ENCODE measurements around the gene CAD. TPM values are rescaled to one million over a fixed set of nuclear protein-coding genes. Genes with fewer than 3 reads are reported as not detected.

CAD gene
- total RNA-seq, 1 donor from 2014 or later, result 28.2 TPM

DNA sequence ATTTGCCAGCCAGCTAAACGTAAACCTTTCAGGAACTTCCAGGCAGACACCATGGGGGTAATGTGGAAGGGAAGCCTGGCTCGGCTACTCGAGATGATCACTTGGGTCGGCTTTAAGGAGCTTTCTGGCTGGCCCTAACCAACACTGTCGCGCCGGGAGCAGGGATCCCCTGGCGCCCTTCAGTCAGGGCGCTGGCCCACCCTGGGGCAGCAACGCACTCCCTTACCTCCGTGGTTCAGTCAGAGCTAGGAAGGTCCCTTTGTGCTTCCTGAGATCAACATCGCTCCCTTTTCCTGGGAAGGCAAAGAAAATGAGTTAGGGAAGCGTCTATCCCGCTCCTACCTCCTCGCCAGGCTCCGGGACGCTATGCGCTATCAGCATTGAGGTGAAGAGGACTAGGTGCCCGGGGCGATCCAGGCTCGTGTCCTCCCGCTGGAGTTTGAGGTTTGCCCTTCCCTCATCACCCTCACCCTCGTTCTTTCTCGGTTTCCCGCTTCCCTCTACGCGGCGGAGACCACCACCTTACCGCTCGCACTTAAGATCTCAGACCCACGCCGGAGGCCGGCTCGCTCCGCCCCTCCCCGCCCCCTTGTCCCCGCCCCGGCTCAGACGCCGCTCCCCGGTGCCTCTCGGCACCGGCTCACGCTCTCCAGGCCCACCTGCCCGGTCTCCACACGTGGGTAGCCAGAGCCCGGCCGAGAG lies 5.8 kb upstream of the CAD start:
- H3K27me3 ChIP-seq (ENCODE audit: control insufficient read depth in 3 of 3, insufficient read depth in 3 of 3, low read length in 3 of 3), result no peaks in the 10 kb centered on the region
- H3K36me3 ChIP-seq (ENCODE audit: control insufficient read depth in 3 of 3, insufficient read depth in 3 of 3, low read length in 3 of 3), result peaks cover 32 to 46% (median 35%) of the 10 kb centered on the region in 3 donors
- no peaks in the 10 kb centered on the region for H3K9me3 ChIP-seq (ENCODE audit: control insufficient read depth in 3 of 3, low read length in 3 of 3)
- H3K27ac ChIP-seq (ENCODE audit: low read depth, low read length), result peak overlapping the region; percentile 98
- peak overlapping the region; percentile 88 to 96 (median 88) for H3K4me3 ChIP-seq (ENCODE audit: low read length in 3 of 3)
- H3K9ac ChIP-seq (ENCODE audit: low read depth in 1 of 3, low read length in 3 of 3), result peak overlapping the region; percentile 77 to 85 (median 80)
- peaks cover 16 to 21% (median 17%) of the 10 kb centered on the region in 3 donors for H3K4me1 ChIP-seq (ENCODE audit: control insufficient read depth in 3 of 3, insufficient read depth in 3 of 3, low read length in 3 of 3)

DNA sequence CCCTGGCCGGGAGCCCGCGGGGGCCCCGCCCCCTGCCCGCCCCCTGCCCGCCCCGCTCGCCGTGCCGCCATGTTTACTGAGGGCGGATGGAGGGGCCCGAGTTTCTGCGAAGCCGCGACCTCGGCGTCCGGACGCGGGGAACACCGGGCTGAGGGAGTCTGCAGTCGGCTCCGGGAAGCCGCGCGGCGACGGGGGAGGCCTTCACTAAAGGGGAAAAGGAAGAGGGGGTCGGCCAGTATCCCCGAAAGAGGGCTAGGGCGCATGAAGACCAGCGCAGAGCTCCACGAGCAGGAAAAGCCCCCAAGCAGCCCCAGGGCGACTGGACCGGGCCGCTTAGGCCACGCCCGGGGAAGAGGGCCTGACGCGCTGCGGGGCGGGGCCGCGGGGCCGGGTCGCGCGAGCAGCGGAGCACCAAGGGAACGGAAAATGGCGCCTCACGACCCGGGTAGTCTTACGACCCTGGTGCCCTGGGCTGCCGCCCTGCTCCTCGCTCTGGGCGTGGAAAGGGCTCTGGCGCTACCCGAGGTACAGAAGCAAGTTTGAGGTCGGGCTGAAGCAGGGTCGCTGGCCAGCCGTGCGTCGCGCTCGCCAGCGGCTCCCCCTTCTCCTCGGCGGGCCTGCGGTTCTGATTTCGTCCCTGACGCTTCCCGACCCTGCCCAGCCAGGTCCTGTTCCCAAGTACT lies 5.1 kb upstream of the CAD start, which contains the start of the genes ATRAID and SLC5A6:
ATRAID (plus strand) TSS at position 99 of the 683 bp plus-strand sequence; CDS start at position 427, 328 bp downstream.
SLC5A6 (minus strand) TSS at position 326 of the 683 bp plus-strand sequence. CDS start 4,618 bp downstream, outside the sequence.
- Histone ChIP-seq H3K4me3 (ENCODE audit: low read length in 3 of 3) (peak within 1 kb of the TSS; percentile 88 to 96 (median 89)), H3K9me3 (ENCODE audit: control insufficient read depth in 3 of 3, low read length in 3 of 3) (no peaks in the 10 kb centered on the region), H3K27me3 (ENCODE audit: control insufficient read depth in 3 of 3, insufficient read depth in 3 of 3, low read length in 3 of 3) (no peaks in the 10 kb centered on the region), H3K27ac (ENCODE audit: low read depth, low read length) (peak within 1 kb of the TSS; percentile 98), H3K9ac (ENCODE audit: low read depth in 1 of 3, low read length in 3 of 3) (peak within 1 kb of the TSS; percentile 97 to 100 (median 99)), H3K4me1 (ENCODE audit: control insufficient read depth in 3 of 3, insufficient read depth in 3 of 3, low read length in 3 of 3) (peaks cover 16 to 21% (median 17%) of the 10 kb centered on the region in 3 donors), H3K36me3 (ENCODE audit: control insufficient read depth in 3 of 3, insufficient read depth in 3 of 3, low read length in 3 of 3) (peaks cover 25 to 43% (median 32%) of the 10 kb centered on the region in 3 donors)

DNA sequence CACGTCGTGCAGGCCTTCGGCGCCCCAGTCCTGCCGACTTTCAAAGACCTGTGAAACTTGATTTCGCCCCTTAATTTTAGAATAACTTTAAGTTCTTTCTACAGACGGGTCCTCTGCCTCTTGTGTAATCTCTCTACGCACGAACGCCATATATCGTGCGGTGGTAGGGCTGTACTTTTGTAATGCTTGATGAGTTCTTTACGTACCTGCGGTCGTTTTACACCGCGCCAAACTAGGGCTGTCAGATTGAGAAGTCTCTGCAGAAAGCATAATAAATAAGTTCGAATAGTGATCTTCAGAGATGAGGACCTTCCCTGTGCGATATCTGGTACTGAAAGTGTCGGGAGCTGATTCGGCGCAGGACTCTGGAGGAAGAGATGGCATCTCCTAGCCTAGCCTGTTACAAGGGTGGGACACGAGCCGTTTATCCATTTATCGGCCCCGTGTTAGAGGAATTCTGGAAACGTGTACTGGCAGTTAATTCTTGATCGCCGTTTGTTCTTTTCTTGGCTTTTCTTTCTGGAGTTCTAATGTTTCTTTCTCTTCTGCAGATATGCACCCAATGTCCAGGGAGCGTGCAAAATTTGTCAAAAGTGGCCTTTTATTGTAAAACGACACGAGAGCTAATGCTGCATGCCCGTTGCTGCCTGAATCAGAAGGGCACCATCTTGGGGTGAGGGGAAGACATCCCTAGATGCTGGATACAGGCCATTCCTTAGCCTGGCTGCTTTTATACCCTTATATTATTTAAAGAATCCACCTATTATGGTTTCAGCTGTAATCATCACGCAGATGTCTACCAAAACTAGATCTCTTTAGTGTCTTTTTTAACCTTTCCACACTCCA lies 4.3 kb upstream of the CAD start:
- Histone ChIP-seq H3K27ac (ENCODE audit: low read depth, low read length) (peak overlapping the region; percentile 98), H3K36me3 (ENCODE audit: control insufficient read depth in 3 of 3, insufficient read depth in 3 of 3, low read length in 3 of 3) (peaks cover 17 to 36% (median 25%) of the 10 kb centered on the region in 3 donors), H3K9me3 (ENCODE audit: control insufficient read depth in 3 of 3, low read length in 3 of 3) (no peaks in the 10 kb centered on the region), H3K4me3 (ENCODE audit: low read length in 3 of 3) (peak overlapping the region; percentile 88 to 96 (median 89)), H3K27me3 (ENCODE audit: control insufficient read depth in 3 of 3, insufficient read depth in 3 of 3, low read length in 3 of 3) (no peaks in the 10 kb centered on the region), H3K4me1 (ENCODE audit: control insufficient read depth in 3 of 3, insufficient read depth in 3 of 3, low read length in 3 of 3) (peaks cover 17 to 27% (median 21%) of the 10 kb centered on the region in 3 donors), H3K9ac (ENCODE audit: low read depth in 1 of 3, low read length in 3 of 3) (peak overlapping the region; percentile 97 to 100 (median 99))

DNA sequence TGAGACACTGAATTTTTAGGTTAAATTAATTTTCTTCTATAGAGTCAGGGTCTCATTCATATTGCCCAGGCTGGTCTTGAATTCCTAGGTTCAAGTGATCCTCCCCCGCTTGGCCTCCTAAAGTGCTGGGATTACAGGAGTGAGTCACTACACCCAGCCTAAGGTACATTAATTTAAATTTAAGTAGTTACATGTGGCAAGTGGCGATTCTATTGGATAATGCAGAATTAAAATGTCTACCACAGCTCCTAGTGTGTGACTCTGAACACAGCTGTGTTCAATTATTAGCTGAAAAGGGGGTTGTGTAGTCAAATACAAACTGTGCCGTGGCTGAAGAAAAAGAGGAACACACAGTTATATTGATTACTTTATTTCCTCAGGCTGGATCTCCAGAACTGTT lies 2.2 kb upstream of the CAD start:
- H3K27ac ChIP-seq (ENCODE audit: low read depth, low read length), result no peak overlapping the region
- no peaks in the 10 kb centered on the region for H3K27me3 ChIP-seq (ENCODE audit: control insufficient read depth in 3 of 3, insufficient read depth in 3 of 3, low read length in 3 of 3)
- H3K9ac ChIP-seq (ENCODE audit: low read depth in 1 of 3, low read length in 3 of 3), result no peak overlapping the region
- peaks cover 17 to 30% (median 26%) of the 10 kb centered on the region in 3 donors for H3K4me1 ChIP-seq (ENCODE audit: control insufficient read depth in 3 of 3, insufficient read depth in 3 of 3, low read length in 3 of 3)
- no peak overlapping the region for H3K4me3 ChIP-seq (ENCODE audit: low read length in 3 of 3)
- peaks cover 7 to 32% (median 15%) of the 10 kb centered on the region in 3 donors for H3K36me3 ChIP-seq (ENCODE audit: control insufficient read depth in 3 of 3, insufficient read depth in 3 of 3, low read length in 3 of 3)
- no peaks in the 10 kb centered on the region for H3K9me3 ChIP-seq (ENCODE audit: control insufficient read depth in 3 of 3, low read length in 3 of 3)

DNA sequence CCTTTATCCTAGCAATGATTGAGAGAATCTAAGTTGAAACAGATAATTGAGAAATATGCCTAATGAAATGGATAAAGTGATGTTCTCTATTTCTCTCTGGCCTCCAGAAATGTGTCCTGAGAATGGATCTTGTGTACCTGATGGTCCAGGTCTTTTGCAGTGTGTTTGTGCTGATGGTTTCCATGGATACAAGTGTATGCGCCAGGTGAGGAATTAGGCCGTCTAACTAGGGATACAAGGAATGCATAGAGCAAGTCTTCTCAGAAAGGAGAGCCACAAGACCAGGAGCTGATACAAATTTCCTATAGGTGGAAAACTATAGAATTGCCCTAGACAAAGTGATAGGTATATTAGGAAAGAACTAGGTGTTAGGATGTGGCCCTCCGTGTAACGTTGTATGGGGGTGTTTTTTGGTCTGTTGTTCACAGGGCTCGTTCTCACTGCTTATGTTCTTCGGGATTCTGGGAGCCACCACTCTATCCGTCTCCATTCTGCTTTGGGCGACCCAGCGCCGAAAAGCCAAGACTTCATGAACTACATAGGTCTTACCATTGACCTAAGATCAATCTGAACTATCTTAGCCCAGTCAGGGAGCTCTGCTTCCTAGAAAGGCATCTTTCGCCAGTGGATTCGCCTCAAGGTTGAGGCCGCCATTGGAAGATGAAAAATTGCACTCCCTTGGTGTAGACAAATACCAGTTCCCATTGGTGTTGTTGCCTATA lies 592 bp upstream of the CAD start:
- Histone ChIP-seq H3K27ac (ENCODE audit: low read depth, low read length) (no peak overlapping the region), H3K4me3 (ENCODE audit: low read length in 3 of 3) (peak overlapping the region; percentile 13 to 82 (median 60)), H3K9me3 (ENCODE audit: control insufficient read depth in 3 of 3, low read length in 3 of 3) (no peaks in the 10 kb centered on the region), H3K4me1 (ENCODE audit: control insufficient read depth in 3 of 3, insufficient read depth in 3 of 3, low read length in 3 of 3) (peaks cover 10 to 23% (median 20%) of the 10 kb centered on the region in 3 donors), H3K27me3 (ENCODE audit: control insufficient read depth in 3 of 3, insufficient read depth in 3 of 3, low read length in 3 of 3) (no peaks in the 10 kb centered on the region), H3K9ac (ENCODE audit: low read depth in 1 of 3, low read length in 3 of 3) (peak overlapping the region; percentile 20 to 75 (median 22)), H3K36me3 (ENCODE audit: control insufficient read depth in 3 of 3, insufficient read depth in 3 of 3, low read length in 3 of 3) (peaks cover 12 to 45% (median 23%) of the 10 kb centered on the region in 3 donors)

DNA sequence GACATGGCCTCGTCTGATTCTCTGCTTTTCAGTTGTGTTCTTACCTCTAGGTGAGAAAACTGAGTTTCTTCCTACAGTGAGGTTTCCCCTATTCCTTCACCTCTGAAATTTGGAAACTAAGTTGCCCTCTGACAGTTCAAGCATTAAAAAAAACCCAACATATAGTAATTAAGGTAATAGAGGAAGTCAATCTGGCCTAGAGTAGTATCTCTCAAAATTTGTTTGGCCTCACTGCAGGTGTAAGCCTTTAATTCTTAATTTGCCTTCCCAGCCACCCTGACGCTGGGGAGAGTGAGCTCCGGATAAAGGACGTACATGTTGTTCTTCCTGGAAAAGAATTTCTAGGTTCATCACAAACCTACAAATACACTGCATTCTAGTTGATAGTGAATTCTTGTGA lies 1.4 kb downstream of the CAD start:
- peaks cover under 1 to 10% (median 10%) of the 10 kb centered on the region in 3 donors for H3K4me1 ChIP-seq (ENCODE audit: control insufficient read depth in 3 of 3, insufficient read depth in 3 of 3, low read length in 3 of 3)
- H3K9ac ChIP-seq (ENCODE audit: low read depth in 1 of 3, low read length in 3 of 3), result no peak overlapping the region
- no peaks in the 10 kb centered on the region for H3K9me3 ChIP-seq (ENCODE audit: control insufficient read depth in 3 of 3, low read length in 3 of 3)
- H3K4me3 ChIP-seq (ENCODE audit: low read length in 3 of 3), result no peak overlapping the region
- no peak overlapping the region for H3K27ac ChIP-seq (ENCODE audit: low read depth, low read length)
- peaks cover 24 to 64% (median 40%) of the 10 kb centered on the region in 3 donors for H3K36me3 ChIP-seq (ENCODE audit: control insufficient read depth in 3 of 3, insufficient read depth in 3 of 3, low read length in 3 of 3)
- no peaks in the 10 kb centered on the region for H3K27me3 ChIP-seq (ENCODE audit: control insufficient read depth in 3 of 3, insufficient read depth in 3 of 3, low read length in 3 of 3)

DNA sequence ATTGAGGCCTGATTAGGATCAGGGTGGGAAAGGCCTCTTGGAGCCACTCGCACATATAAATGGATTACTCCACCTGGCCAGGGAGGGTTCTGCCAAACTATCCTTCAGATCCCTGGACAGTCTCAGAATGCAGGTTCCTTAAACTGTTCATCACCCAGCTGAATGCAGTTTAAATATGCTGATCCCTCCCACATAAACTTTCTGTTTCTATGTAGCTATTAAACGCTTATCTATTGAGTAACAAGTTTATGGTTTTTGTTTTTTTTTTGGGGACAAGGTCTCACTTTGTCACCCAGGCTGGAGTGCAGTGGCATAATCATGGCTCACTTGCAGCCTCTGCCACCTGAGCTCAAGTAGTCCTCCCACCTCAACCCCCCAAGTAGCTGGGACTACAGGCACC lies 1.9 kb downstream of the CAD start:
- Histone ChIP-seq H3K4me1 (ENCODE audit: control insufficient read depth in 3 of 3, insufficient read depth in 3 of 3, low read length in 3 of 3) (peaks cover 0 to 10% (median 9%) of the 10 kb centered on the region in 3 donors), H3K27me3 (ENCODE audit: control insufficient read depth in 3 of 3, insufficient read depth in 3 of 3, low read length in 3 of 3) (no peaks in the 10 kb centered on the region), H3K4me3 (ENCODE audit: low read length in 3 of 3) (no peak overlapping the region), H3K9ac (ENCODE audit: low read depth in 1 of 3, low read length in 3 of 3) (no peak overlapping the region), H3K27ac (ENCODE audit: low read depth, low read length) (no peak overlapping the region), H3K9me3 (ENCODE audit: control insufficient read depth in 3 of 3, low read length in 3 of 3) (no peaks in the 10 kb centered on the region), H3K36me3 (ENCODE audit: control insufficient read depth in 3 of 3, insufficient read depth in 3 of 3, low read length in 3 of 3) (peaks cover 27 to 69% (median 43%) of the 10 kb centered on the region in 3 donors)

DNA sequence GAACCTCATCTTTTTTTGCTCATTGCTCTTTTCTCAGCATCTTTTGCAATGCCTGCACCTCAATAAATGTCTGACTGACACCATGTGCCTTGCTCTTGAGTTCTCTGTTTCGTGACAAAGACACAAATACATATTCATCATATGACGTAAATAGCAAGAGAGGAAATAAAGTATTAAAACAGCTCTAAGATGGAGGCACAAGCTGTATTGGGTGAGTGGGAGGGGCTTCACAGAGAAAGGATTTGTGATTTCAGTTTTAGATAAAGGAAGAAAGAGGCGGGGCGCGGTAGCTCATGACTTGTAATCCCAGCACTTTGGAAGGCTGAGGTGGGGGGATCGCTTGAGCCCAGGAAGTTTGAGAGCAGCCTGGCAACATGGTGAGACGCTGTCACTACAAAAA lies 2.9 kb downstream of the CAD start:
- no peak overlapping the region for H3K27ac ChIP-seq (ENCODE audit: low read depth, low read length)
- no peak overlapping the region for H3K9ac ChIP-seq (ENCODE audit: low read depth in 1 of 3, low read length in 3 of 3)
- no peaks in the 10 kb centered on the region for H3K27me3 ChIP-seq (ENCODE audit: control insufficient read depth in 3 of 3, insufficient read depth in 3 of 3, low read length in 3 of 3)
- H3K4me1 ChIP-seq (ENCODE audit: control insufficient read depth in 3 of 3, insufficient read depth in 3 of 3, low read length in 3 of 3), result peaks cover 0 to 10% (median 9%) of the 10 kb centered on the region in 3 donors
- H3K4me3 ChIP-seq (ENCODE audit: low read length in 3 of 3), result no peak overlapping the region
- peaks cover 36 to 76% (median 52%) of the 10 kb centered on the region in 3 donors for H3K36me3 ChIP-seq (ENCODE audit: control insufficient read depth in 3 of 3, insufficient read depth in 3 of 3, low read length in 3 of 3)
- H3K9me3 ChIP-seq (ENCODE audit: control insufficient read depth in 3 of 3, low read length in 3 of 3), result no peaks in the 10 kb centered on the region

DNA sequence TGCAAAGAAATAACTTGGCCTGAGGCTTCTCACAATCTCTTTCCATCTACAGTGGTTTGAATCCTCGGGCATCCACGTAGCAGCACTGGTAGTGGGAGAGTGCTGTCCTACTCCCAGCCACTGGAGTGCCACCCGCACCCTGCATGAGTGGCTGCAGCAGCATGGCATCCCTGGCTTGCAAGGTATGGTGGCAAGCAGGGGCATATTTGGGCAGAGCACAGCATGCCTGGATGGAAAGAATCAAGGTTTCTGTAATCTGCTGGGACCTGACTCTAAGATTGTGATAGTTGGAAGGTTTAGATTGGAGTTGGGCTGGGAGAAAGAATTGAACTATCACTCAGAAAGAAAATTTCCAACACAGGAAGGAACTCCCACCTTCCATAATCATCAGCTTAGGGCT lies 4.0 kb downstream of the CAD start:
- Histone ChIP-seq H3K27ac (ENCODE audit: low read depth, low read length) (no peak overlapping the region), H3K27me3 (ENCODE audit: control insufficient read depth in 3 of 3, insufficient read depth in 3 of 3, low read length in 3 of 3) (no peaks in the 10 kb centered on the region), H3K9ac (ENCODE audit: low read depth in 1 of 3, low read length in 3 of 3) (no peak overlapping the region), H3K9me3 (ENCODE audit: control insufficient read depth in 3 of 3, low read length in 3 of 3) (no peaks in the 10 kb centered on the region), H3K36me3 (ENCODE audit: control insufficient read depth in 3 of 3, insufficient read depth in 3 of 3, low read length in 3 of 3) (peaks cover 39 to 74% (median 54%) of the 10 kb centered on the region in 3 donors), H3K4me3 (ENCODE audit: low read length in 3 of 3) (no peak overlapping the region), H3K4me1 (ENCODE audit: control insufficient read depth in 3 of 3, insufficient read depth in 3 of 3, low read length in 3 of 3) (peaks cover 0 to 10% (median 9%) of the 10 kb centered on the region in 3 donors)

Data from skeletal muscle tissue (tissue), 4 donors.